Endodermal cell (in vitro differentiated cells): Measurements from ENCODE around the gene ATAD3A. TPM values are rescaled to one million over a fixed set of nuclear protein-coding genes. Genes with fewer than 3 reads are reported as not detected.
"Not testable (repeated sequence)": the region's sequence is repeated elsewhere in the genome, so short reads cannot be mapped to it uniquely, and the experiment has no call there.

Source experiments
- DNase-seq: peaks from one replicate; pipeline ENCODE4 v3.0.0-alpha.2; 2017
- H3K27ac ChIP-seq: 2 replicates; pipeline ENCODE4 v1.5.1; 2013; ENCODE audit warnings: mild to moderate bottlenecking, low read depth, low read length, moderate library complexity
- H3K27me3 ChIP-seq: 2 replicates; pipeline ENCODE4 v1.6.1; 2013; ENCODE audit warnings: mild to moderate bottlenecking, low read length, moderate library complexity; ENCODE audit not compliant: insufficient read depth, control insufficient read depth, poor library complexity, severe bottlenecking
- H3K36me3 ChIP-seq: 2 replicates; pipeline ENCODE4 v1.7.0; 2013; ENCODE audit warnings: mild to moderate bottlenecking, low read length, moderate library complexity; ENCODE audit not compliant: control insufficient read depth, insufficient read depth
- H3K4me1 ChIP-seq: one replicate; pipeline ENCODE4 v1.7.0; 2013; ENCODE audit warnings: low read length; ENCODE audit not compliant: control insufficient read depth, insufficient read depth
- H3K4me3 ChIP-seq: 2 replicates; pipeline ENCODE4 v1.5.1; 2013; ENCODE audit warnings: mild to moderate bottlenecking, low read length, moderate library complexity
- H3K9ac ChIP-seq: 2 replicates; pipeline ENCODE4 v1.6.1; 2013; ENCODE audit warnings: mild to moderate bottlenecking, low read length, moderate library complexity; ENCODE audit not compliant: poor library complexity, severe bottlenecking; ENCODE audit errors: extremely low read depth
- H3K9me3 ChIP-seq: 2 replicates; pipeline ENCODE4 v1.6.1; 2013; ENCODE audit warnings: mild to moderate bottlenecking, low read length, moderate library complexity; ENCODE audit not compliant: control insufficient read depth
- H3K27ac Mint-ChIP-seq: 2 replicates; pipeline ENCODE4 v1.8.0; 2020; ENCODE audit warnings: mixed read lengths
- H3K27me3 Mint-ChIP-seq: 2 replicates; pipeline ENCODE4 v1.8.0; 2021; ENCODE audit warnings: mild to moderate bottlenecking, mixed read lengths; ENCODE audit not compliant: insufficient read depth
- H3K36me3 Mint-ChIP-seq: 2 replicates; pipeline ENCODE4 v1.8.0; 2020; ENCODE audit warnings: low read depth, mixed read lengths
- H3K4me1 Mint-ChIP-seq: 2 replicates; pipeline ENCODE4 v1.8.0; 2020; ENCODE audit warnings: mixed read lengths
- H3K4me3 Mint-ChIP-seq: 2 replicates; pipeline ENCODE4 v1.8.0; 2020; ENCODE audit warnings: mild to moderate bottlenecking, moderate library complexity, mixed read lengths
- H3K9me3 Mint-ChIP-seq: 2 replicates; pipeline ENCODE4 v1.8.0; 2020; ENCODE audit warnings: mild to moderate bottlenecking, mixed read lengths
- CTCF ChIP-seq: fragments of 200-600 bp; sonication (generic); conservative IDR thresholded peaks from 2 replicates; pipeline ENCODE4 v1.5.0; 2021; ENCODE audit warnings: antibody characterized with exemption, mild to moderate bottlenecking
- WGBS, 2 experiments: methylation state at CpG; one replicate each; pipeline versions ENCODE4 v1.1.5 to v1.1.7; 2013; ENCODE audit warnings: missing lambda C conversion rate in 2 of 2, mixed read lengths in 1 of 2; ENCODE audit not compliant: insufficient coverage in 1 of 2, insufficient read length in 1 of 2; 5-methylcytosine and 5-hydroxymethylcytosine counted together
- total RNA-seq, 2 donors: library from RNA; stranded (reverse); fragmentation: NEBNext Ultra II Directional in 1 of 2; extraction: Animal tissue kit (Norgen Biotek cat#: 25700) in 1 of 2; gene quantifications; 2 replicates in 1 of 2; 3 replicates in 1 of 2; pipeline ENCODE4 v1.2.1, GENCODE V29; 2021

Gene ATAD3A
- total RNA-seq, 2 donors from 2014 or later, result 42.8 to 47.6 TPM

GRCh38 chr1:1490633-1491230, 21.2 kb upstream of the ATAD3A start:
- no peaks in the 10 kb centered on the region for H3K4me1 ChIP-seq
- Mint-ChIP-seq H3K36me3 (peaks cover 57% of the 10 kb centered on the region), H3K4me3 (no peak overlapping the region), H3K9me3 (peaks cover 18% of the 10 kb centered on the region), H3K4me1 (no peaks in the 10 kb centered on the region), H3K27me3 (no peaks in the 10 kb centered on the region), H3K27ac (no peak overlapping the region)
- H3K27ac ChIP-seq, result no peak overlapping the region
- 96% methylated on average over 6 to 18 of the region's 25 CpGs for WGBS, 2 experiments
- no peaks in the 10 kb centered on the region for H3K27me3 ChIP-seq
- no peak overlapping the region for H3K9ac ChIP-seq
- H3K9me3 ChIP-seq, result peaks cover 13% of the 10 kb centered on the region
- no peak for TF ChIP-seq CTCF
- peaks cover 58% of the 10 kb centered on the region for H3K36me3 ChIP-seq
- DNase-seq, result no peak
- no peak overlapping the region for H3K4me3 ChIP-seq

GRCh38 chr1:1491601-1492000, 20.4 kb upstream of the ATAD3A start:
- Histone ChIP-seq H3K4me1 (no peaks in the 10 kb centered on the region), H3K27me3 (no peaks in the 10 kb centered on the region), H3K9ac (no peak overlapping the region), H3K4me3 (no peak overlapping the region), H3K27ac (no peak overlapping the region), H3K9me3 (peaks cover 13% of the 10 kb centered on the region), H3K36me3 (peaks cover 58% of the 10 kb centered on the region)
- no peak for DNase-seq
- H3K27me3 Mint-ChIP-seq, result no peaks in the 10 kb centered on the region
- H3K4me3 Mint-ChIP-seq, result no peak overlapping the region
- H3K36me3 Mint-ChIP-seq, result peaks cover 57% of the 10 kb centered on the region
- WGBS, 2 experiments, result 98 to 100% methylated on average over 10 of the region's 10 CpGs
- peaks cover 18% of the 10 kb centered on the region for H3K9me3 Mint-ChIP-seq
- no peak overlapping the region for H3K27ac Mint-ChIP-seq
- TF ChIP-seq CTCF, result no peak
- H3K4me1 Mint-ChIP-seq, result no peaks in the 10 kb centered on the region

- H3K27ac Mint-ChIP-seq, H3K27me3 Mint-ChIP-seq, H3K4me1 Mint-ChIP-seq, H3K27me3 ChIP-seq, DNase-seq, H3K27ac ChIP-seq, H3K4me3 ChIP-seq, H3K9ac ChIP-seq, H3K4me1 ChIP-seq, H3K4me3 Mint-ChIP-seq: not testable (repeated sequence)
- Histone ChIP-seq H3K36me3 (peaks cover 42% of the 10 kb centered on the region), H3K9me3 (peaks cover 13% of the 10 kb centered on the region)
- Mint-ChIP-seq H3K9me3 (peaks cover 18% of the 10 kb centered on the region), H3K36me3 (peaks cover 41% of the 10 kb centered on the region)
- 96 to 100% methylated on average over 5 to 22 of the region's 22 CpGs for WGBS, 2 experiments
Observed at GRCh38 chr1:1494311-1494710, 17.7 kb upstream of the ATAD3A start.

GRCh38 chr1:1495461-1495975, 16.4 kb upstream of the ATAD3A start:
- Mint-ChIP-seq H3K36me3 (peaks cover 29% of the 10 kb centered on the region), H3K9me3 (peaks cover 18% of the 10 kb centered on the region)
- H3K9ac ChIP-seq, H3K27me3 Mint-ChIP-seq, H3K27me3 ChIP-seq, H3K4me3 ChIP-seq, H3K4me3 Mint-ChIP-seq, H3K27ac Mint-ChIP-seq, DNase-seq, H3K27ac ChIP-seq, H3K4me1 Mint-ChIP-seq, H3K4me1 ChIP-seq: not testable (repeated sequence)
- Histone ChIP-seq H3K36me3 (peaks cover 33% of the 10 kb centered on the region), H3K9me3 (peaks cover 13% of the 10 kb centered on the region)
- WGBS, 2 experiments, result 95 to 98% methylated on average over 9 to 16 of the region's 18 CpGs
